IMR-90 (cell line): ENCODE results near the gene PHC1.

Experiments used
- BHLHE40 ChIP-seq: fragments of 150-350 bp; IDR thresholded peaks from 2 replicates; pipeline ENCODE4 v1.6.1; 2016; ENCODE audit warnings: mild to moderate bottlenecking, low read depth, low read length
- CEBPB ChIP-seq: IDR thresholded peaks from 2 replicates; pipeline ENCODE4 v1.6.1; 2012; ENCODE audit warnings: low read depth, low read length, improper control_type of control experiment
- CTCF ChIP-seq: conservative IDR thresholded peaks from 2 replicates; pipeline ENCODE4 v1.5.1; 2012; ENCODE audit warnings: mild to moderate bottlenecking, low read depth, low read length, improper control_type of control experiment
- POLR2A ChIP-seq: IDR thresholded peaks from 2 replicates; pipeline ENCODE4 v1.6.1; 2012; ENCODE audit warnings: mild to moderate bottlenecking, low read depth, low read length
- RAD21 ChIP-seq: IDR thresholded peaks from 2 replicates; pipeline ENCODE4 v1.6.1; 2012; ENCODE audit warnings: low read length, improper control_type of control experiment

GRCh38 chr12:8950702-8951478 is 36.6 kb downstream of the PHC1 start:
- TF ChIP-seq CTCF (no peak), BHLHE40 (no peak), RAD21 (no peak), POLR2A (no peak), CEBPB (no peak)
